Astrocyte of the spinal cord (primary cell): ENCODE measurements around the gene CCNB2.
A peak's percentile ranks its signal among the peaks of the same experiment; 100 is the strongest.
"Not testable (repeated sequence)": the region's sequence is repeated elsewhere in the genome, so short reads cannot be mapped to it uniquely, and the experiment has no call there.

Experiments used
- DNase-seq: peaks from one replicate; pipeline ENCODE4 v3.0.0; 2011; ENCODE audit warnings: low read depth, low spot score
- H3K4me3 ChIP-seq: 2 replicates; pipeline ENCODE4 v1.5.1; 2011; ENCODE audit warnings: low read depth, mild to moderate bottlenecking, low read length, moderate library complexity
- in situ Hi-C: cut with HindIII; loops from 2 replicates; pipeline ENCODE4 v1.10.0; 2017; ENCODE audit warnings: low sequenced_read_pairs
- TF ChIP-seq, protein P1 (sequence below): IDR thresholded peaks from 2 replicates; pipeline ENCODE4 v1.5.1; 2012; ENCODE audit warnings: low read depth, mild to moderate bottlenecking, low read length, inconsistent platforms

Gene CCNB2

DNA sequence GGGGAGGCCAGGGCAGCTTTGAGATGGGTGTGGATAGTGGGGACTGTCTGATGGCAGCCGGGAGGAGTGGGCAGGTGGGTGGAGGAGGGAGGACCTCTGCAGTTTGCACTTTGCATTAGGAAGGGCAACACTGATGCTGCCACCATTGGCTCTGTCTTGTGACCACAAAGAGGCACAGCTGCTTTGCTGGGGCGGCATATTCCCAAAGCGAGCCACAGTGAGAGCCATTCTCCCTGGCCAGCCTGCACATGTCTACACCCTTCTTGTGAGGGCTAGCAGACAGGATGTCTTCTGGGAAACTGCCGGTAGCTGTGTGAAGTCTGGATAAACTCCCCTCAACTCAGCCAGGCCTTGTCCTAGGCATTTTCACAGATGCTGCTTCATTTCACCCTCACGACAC is 38.3 kb downstream of the CCNB2 start:
- in situ Hi-C loops: no loop called here
- TF ChIP-seq, protein P1, sequence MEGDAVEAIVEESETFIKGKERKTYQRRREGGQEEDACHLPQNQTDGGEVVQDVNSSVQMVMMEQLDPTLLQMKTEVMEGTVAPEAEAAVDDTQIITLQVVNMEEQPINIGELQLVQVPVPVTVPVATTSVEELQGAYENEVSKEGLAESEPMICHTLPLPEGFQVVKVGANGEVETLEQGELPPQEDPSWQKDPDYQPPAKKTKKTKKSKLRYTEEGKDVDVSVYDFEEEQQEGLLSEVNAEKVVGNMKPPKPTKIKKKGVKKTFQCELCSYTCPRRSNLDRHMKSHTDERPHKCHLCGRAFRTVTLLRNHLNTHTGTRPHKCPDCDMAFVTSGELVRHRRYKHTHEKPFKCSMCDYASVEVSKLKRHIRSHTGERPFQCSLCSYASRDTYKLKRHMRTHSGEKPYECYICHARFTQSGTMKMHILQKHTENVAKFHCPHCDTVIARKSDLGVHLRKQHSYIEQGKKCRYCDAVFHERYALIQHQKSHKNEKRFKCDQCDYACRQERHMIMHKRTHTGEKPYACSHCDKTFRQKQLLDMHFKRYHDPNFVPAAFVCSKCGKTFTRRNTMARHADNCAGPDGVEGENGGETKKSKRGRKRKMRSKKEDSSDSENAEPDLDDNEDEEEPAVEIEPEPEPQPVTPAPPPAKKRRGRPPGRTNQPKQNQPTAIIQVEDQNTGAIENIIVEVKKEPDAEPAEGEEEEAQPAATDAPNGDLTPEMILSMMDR: no peak
- no peak for DNase-seq
- H3K4me3 ChIP-seq: no peak overlapping the region

DNA sequence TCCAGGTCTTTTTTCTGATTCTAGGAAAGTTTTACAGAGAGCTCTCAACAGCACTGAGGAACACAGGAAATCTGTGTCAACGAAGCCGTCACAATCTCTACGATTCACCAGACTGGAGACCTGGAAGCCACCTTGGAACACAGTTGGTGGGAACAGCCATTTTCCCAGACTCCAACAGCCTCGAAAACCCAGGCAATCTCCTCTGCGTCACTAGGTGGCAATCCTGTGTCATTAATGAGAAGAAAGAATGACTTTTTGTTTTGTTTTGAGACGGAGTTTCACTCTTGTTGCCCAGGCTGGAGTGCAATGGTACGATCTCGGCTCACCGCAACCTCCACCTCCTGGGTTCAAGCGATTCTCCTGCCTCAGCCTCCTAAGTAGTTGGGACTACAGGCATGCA is 39.6 kb downstream of the CCNB2 start:
- H3K4me3 ChIP-seq, in situ Hi-C loops, DNase-seq: not testable (repeated sequence)
- TF ChIP-seq, protein P1: peak; percentile 28

DNA sequence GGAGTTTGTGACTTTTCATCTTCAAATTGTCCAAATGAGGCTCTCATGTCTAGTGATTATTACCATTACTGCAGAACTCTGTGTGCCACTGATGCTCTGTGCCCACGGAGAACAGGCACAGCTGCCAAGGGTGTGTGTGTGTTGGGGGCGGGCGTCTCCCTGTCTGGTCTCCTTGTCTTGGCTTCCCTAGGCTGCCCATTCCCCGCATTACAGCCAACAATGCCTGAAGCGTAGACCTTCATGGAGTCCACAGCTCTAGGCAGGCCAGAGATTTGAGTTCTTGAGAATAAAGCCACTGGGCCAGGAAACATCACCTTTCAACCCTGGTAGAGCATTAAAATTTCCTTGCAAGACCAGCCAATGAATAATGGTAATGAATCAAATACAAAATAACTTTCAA is 42.7 kb downstream of the CCNB2 start:
- in situ Hi-C loops: no loop called here
- no peak for DNase-seq
- TF ChIP-seq, protein P1: no peak

DNA sequence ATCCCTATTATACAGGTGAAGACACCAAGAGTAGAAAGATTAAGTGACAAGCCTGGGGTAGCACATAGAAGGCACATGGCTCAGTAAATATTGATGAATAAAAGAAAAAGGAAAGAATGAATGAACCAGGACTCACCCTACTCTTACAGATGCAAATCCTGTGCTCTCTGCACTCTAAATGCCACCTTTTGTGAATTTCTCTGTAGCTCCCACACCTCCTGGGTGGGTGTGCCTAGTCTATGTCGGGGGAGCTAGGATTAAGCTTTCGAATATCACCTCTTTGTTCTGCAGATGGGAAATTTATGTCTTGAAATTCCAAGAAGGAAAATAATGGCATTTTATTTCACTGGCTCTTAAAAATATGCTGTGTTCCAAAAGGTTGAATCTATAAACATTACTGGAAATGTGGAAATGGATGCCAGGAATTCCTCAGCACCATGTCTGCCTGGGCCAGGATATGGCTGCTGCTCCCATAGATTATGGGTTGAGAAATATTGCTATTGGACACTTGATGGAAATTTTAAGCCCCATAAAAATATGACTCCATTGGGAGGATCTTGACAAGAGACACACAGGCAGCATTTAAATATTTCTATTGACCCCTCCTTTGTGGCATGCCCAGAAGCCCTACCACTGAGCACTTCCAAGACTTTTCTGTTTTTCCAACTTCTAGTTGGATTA is 43.3 kb downstream of the CCNB2 start:
- in situ Hi-C loops: no loop called here
- H3K4me3 ChIP-seq: no peak overlapping the region
- DNase-seq: no peak
- TF ChIP-seq, protein P1: no peak

More for the DNA sequence above, 42.7 kb downstream of the CCNB2 start:
- no peak overlapping the region for H3K4me3 ChIP-seq

DNA sequence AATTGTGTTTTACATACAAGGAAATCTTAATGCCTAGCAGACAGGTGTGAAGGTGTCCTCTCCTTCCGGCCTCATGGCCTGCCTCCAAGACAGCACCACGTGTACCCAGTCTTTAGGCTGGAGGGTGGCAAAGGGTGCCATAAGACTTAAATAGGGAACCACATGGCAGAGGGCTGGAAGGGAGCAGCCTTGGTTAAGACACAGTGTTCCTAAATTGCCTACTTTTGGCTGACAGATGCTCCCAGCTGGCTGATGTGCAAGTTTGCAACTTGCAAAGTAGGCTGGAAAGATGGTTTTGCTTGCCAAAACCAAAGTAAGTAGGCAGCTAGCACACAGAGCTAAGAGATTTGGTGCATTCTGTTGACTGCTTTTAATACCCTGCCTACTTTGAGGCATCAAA is 45.2 kb downstream of the CCNB2 start:
- no peak overlapping the region for H3K4me3 ChIP-seq
- in situ Hi-C loops: no loop called here
- DNase-seq: no peak
- TF ChIP-seq, protein P1: no peak

DNA sequence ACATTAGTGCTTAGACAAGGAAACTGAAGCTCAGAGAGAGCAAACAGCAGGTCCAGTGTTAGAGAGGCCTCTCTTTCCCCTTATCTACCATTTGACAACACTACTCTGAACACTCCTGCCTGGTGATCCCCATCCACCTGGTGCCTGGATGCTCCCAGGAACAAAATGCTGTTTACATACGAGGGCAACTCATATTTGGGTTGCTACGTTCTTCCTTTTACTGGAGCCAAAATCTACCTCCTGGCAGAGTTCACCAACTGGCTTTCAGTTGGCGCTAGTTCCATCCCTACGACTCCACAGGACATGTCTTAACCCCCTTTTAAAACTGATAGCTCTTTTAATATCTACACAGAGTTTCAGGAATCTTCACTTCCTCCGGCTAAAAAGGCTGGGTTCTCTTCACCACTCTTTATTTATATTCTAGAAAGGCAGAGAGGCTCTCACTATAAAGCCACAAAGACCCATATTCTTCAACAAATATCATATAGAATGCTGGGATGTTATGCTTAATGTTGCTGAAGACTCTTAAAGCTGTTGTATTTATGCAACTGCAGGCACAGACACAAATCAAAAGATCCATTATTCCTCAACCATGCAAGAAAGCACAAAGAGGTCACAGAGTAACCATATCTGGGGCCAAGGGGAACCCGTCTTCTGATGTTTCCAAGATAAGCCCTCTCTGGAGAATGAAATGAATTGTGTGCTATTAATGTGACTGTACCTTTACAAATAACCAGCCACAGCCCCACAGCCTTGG is 47.9 kb downstream of the CCNB2 start:
- no peak for DNase-seq
- TF ChIP-seq, protein P1: no peak
- no peak overlapping the region for H3K4me3 ChIP-seq
- in situ Hi-C loops: no loop called here
